Activated naive CD4-positive, alpha-beta T cell treated with anti-CD3 and anti-CD28 coated beads, Interleukin-2, amount 10 ng/mL, durations not matched to agents 7 days and 5 days (primary cell): Measurements from ENCODE around the gene GPER1.
"Not testable (repeated sequence)": the region's sequence is repeated elsewhere in the genome, so short reads cannot be mapped to it uniquely, and the experiment has no call there.

Experiments
- CTCF ChIA-PET: fragments of 350-600 bp; sonication (Branson Sonifier 250); formaldehyde crosslinking; loops from one replicate; lab custom pipeline; 2021; ENCODE audit warnings: antibody characterized with exemption; lab: Charles Lee
- DNase-seq: peaks from one replicate; pipeline ENCODE4 v3.0.0-alpha.2; 2020
- H3K27ac Mint-ChIP-seq: one replicate; pipeline ENCODE4 v1.8.0; 2021; ENCODE audit warnings: mild to moderate bottlenecking, moderate library complexity, mixed read lengths
- H3K27me3 Mint-ChIP-seq: one replicate; pipeline ENCODE4 v1.8.0; 2021; ENCODE audit warnings: mild to moderate bottlenecking, mixed read lengths
- H3K36me3 Mint-ChIP-seq: one replicate; pipeline ENCODE4 v1.8.0; 2021; ENCODE audit warnings: mixed read lengths
- H3K4me1 Mint-ChIP-seq: one replicate; pipeline ENCODE4 v1.8.0; 2021; ENCODE audit warnings: mixed read lengths
- H3K4me3 Mint-ChIP-seq: one replicate; pipeline ENCODE4 v1.8.0; 2021; ENCODE audit warnings: mild to moderate bottlenecking, moderate library complexity, mixed read lengths
- H3K9me3 Mint-ChIP-seq: one replicate; pipeline ENCODE4 v1.8.0; 2021; ENCODE audit warnings: mixed read lengths

The GPER1 gene

DNA sequence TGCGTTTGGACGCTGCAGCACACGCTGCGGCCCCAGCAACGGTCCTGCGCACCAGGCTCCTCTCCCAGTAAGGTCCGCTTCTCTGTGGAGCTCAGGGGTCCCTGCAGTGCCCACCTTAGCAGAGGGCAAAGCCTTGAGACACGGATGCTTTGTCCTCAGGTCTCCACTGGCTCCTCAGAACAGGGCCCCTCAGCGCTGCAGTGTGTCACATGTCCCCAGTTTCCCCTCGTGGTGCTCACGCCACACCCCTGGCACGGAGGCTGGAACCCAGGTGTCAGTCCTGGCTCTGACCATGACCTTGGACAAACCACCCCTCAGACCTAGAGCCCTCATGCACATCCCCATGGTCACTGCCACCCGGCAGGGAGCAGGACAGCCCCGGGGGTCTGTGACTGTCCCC lies 19.9 kb upstream of the GPER1 start:
- Mint-ChIP-seq H3K4me3 (no peak overlapping the region), H3K4me1 (peaks cover 7% of the 10 kb centered on the region), H3K27ac (no peak overlapping the region), H3K27me3 (peaks cover 10% of the 10 kb centered on the region), H3K36me3 (no peaks in the 10 kb centered on the region), H3K9me3 (peaks cover 8% of the 10 kb centered on the region)
- CTCF ChIA-PET: interaction anchor here (1.6 to 2.0 kb wide), 2 partner anchors 73 to 75 kb away, joined by 7 to 13 read pairs; no protein-coding TSS in a partner anchor
- no peak for DNase-seq

GRCh38 chr7:1068619-1069018 lies 19.3 kb upstream of the GPER1 start:
- Mint-ChIP-seq H3K27me3 (peaks cover 10% of the 10 kb centered on the region), H3K27ac (no peak overlapping the region)

GRCh38 chr7:1070544-1071011 lies 17.3 kb upstream of the GPER1 start:
- Mint-ChIP-seq H3K9me3 (peaks cover 8% of the 10 kb centered on the region), H3K27ac (no peak overlapping the region), H3K4me3 (no peak overlapping the region), H3K36me3 (no peaks in the 10 kb centered on the region), H3K4me1 (peaks cover 2% of the 10 kb centered on the region), H3K27me3 (peaks cover 3% of the 10 kb centered on the region)
- no peak for DNase-seq
- CTCF ChIA-PET: no interaction called here

More at GRCh38 chr7:1068619-1069018, 19.3 kb upstream of the GPER1 start:
- Mint-ChIP-seq H3K4me1 (peaks cover 7% of the 10 kb centered on the region), H3K9me3 (peaks cover 8% of the 10 kb centered on the region), H3K4me3 (no peak overlapping the region), H3K36me3 (no peaks in the 10 kb centered on the region)
- CTCF ChIA-PET: interaction anchor here (1.4 to 2.0 kb wide), 3 partner anchors 21 to 76 kb away, joined by 5 to 13 read pairs (median 7); no protein-coding TSS in a partner anchor
- DNase-seq: no peak

- Mint-ChIP-seq H3K4me1 (no peaks in the 10 kb centered on the region), H3K27me3 (no peaks in the 10 kb centered on the region), H3K9me3 (peaks cover 8% of the 10 kb centered on the region), H3K36me3 (no peaks in the 10 kb centered on the region), H3K4me3 (no peak overlapping the region), H3K27ac (no peak overlapping the region)
- DNase-seq: no peak
- CTCF ChIA-PET: no interaction called here
These were observed 16.1 kb upstream of the GPER1 start for GRCh38 chr7:1071731-1072254.

- DNase-seq: no peak
- Mint-ChIP-seq H3K4me3 (no peak overlapping the region), H3K27me3 (no peaks in the 10 kb centered on the region), H3K36me3 (no peaks in the 10 kb centered on the region), H3K4me1 (no peaks in the 10 kb centered on the region), H3K9me3 (peaks cover 8% of the 10 kb centered on the region), H3K27ac (no peak overlapping the region)
- CTCF ChIA-PET: interaction anchor here (1.6 to 1.8 kb wide), 2 partner anchors 81 to 110 kb away, joined by 4 to 13 read pairs; no protein-coding TSS in a partner anchor
These were observed 14.6 kb upstream of the GPER1 start for GRCh38 chr7:1073142-1073977.

GRCh38 chr7:1074018-1074417 lies 13.9 kb upstream of the GPER1 start:
- not testable (repeated sequence) for H3K4me3 Mint-ChIP-seq, H3K27me3 Mint-ChIP-seq

GRCh38 chr7:1074593-1075431 lies 13.1 kb upstream of the GPER1 start:
- no peak overlapping the region for H3K27ac Mint-ChIP-seq
- H3K4me1 Mint-ChIP-seq: no peaks in the 10 kb centered on the region
- no peaks in the 10 kb centered on the region for H3K36me3 Mint-ChIP-seq
- CTCF ChIA-PET: interaction anchor here (0.6 to 1.4 kb wide), 2 partner anchors 21 to 82 kb away, joined by 3 to 4 read pairs; no protein-coding TSS in a partner anchor
- H3K27me3 Mint-ChIP-seq: no peaks in the 10 kb centered on the region
- peaks cover 8% of the 10 kb centered on the region for H3K9me3 Mint-ChIP-seq
- no peak overlapping the region for H3K4me3 Mint-ChIP-seq
- DNase-seq: no peak

More at GRCh38 chr7:1074018-1074417, 13.9 kb upstream of the GPER1 start:
- CTCF ChIA-PET: interaction anchor here (1.4 to 1.8 kb wide), 3 partner anchors 81 to 109 kb away, joined by 4 to 13 read pairs (median 4); no protein-coding TSS in a partner anchor
- not testable (repeated sequence) for DNase-seq, H3K9me3 Mint-ChIP-seq, H3K4me1 Mint-ChIP-seq, H3K27ac Mint-ChIP-seq, H3K36me3 Mint-ChIP-seq

GRCh38 chr7:1076184-1077072 lies 11.5 kb upstream of the GPER1 start:
- Mint-ChIP-seq H3K4me3 (no peak overlapping the region), H3K4me1 (no peaks in the 10 kb centered on the region), H3K36me3 (no peaks in the 10 kb centered on the region), H3K27ac (no peak overlapping the region), H3K9me3 (no peaks in the 10 kb centered on the region), H3K27me3 (no peaks in the 10 kb centered on the region)
- CTCF ChIA-PET: interaction anchor here (0.6 to 1.1 kb wide), 2 partner anchors 83 kb away, joined by 3 read pairs; no protein-coding TSS in a partner anchor
- DNase-seq: no peak

DNA sequence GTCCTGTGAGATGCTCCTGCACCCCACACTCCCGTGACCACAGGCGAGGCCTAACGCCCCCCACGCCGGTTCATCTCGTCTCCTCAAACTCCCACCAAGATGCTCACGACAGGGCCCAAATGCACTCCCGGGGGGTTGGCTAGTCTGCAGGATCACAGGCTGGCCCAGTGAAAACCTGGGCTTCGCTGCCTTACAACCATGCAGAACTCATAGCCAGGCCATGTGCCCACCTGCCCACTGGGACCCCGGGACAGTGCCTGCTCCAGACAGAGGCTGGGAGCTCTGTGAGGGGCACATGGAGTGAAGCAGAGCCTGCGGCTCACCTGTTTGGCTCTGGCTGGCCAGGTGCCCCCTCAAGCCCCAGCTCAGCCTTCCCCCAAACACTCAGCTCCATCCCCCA lies 9.4 kb upstream of the GPER1 start:
- CTCF ChIA-PET: no interaction called here
- Mint-ChIP-seq H3K9me3 (no peaks in the 10 kb centered on the region), H3K4me3 (no peak overlapping the region), H3K4me1 (no peaks in the 10 kb centered on the region), H3K27me3 (no peaks in the 10 kb centered on the region), H3K36me3 (no peaks in the 10 kb centered on the region), H3K27ac (no peak overlapping the region)
- no peak for DNase-seq

- DNase-seq: no peak
- H3K9me3 Mint-ChIP-seq: no peaks in the 10 kb centered on the region
- H3K4me3 Mint-ChIP-seq: no peak overlapping the region
- no peaks in the 10 kb centered on the region for H3K4me1 Mint-ChIP-seq
- CTCF ChIA-PET: interaction anchor here (2.0 kb wide), 1 partner anchor 14 kb away, joined by 5 read pairs; no protein-coding TSS in a partner anchor
- H3K27ac Mint-ChIP-seq: no peak overlapping the region
- no peaks in the 10 kb centered on the region for H3K36me3 Mint-ChIP-seq
- H3K27me3 Mint-ChIP-seq: no peaks in the 10 kb centered on the region
These were observed 8.9 kb upstream of the GPER1 start for GRCh38 chr7:1078985-1079384.

GRCh38 chr7:1079546-1079945 lies 8.4 kb upstream of the GPER1 start:
- Mint-ChIP-seq H3K4me1 (no peaks in the 10 kb centered on the region), H3K4me3 (no peak overlapping the region), H3K27ac (no peak overlapping the region), H3K9me3 (no peaks in the 10 kb centered on the region), H3K27me3 (no peaks in the 10 kb centered on the region), H3K36me3 (no peaks in the 10 kb centered on the region)
- CTCF ChIA-PET: interaction anchor here (2.0 kb wide), 1 partner anchor 14 kb away, joined by 5 read pairs; no protein-coding TSS in a partner anchor
- no peak for DNase-seq

DNA sequence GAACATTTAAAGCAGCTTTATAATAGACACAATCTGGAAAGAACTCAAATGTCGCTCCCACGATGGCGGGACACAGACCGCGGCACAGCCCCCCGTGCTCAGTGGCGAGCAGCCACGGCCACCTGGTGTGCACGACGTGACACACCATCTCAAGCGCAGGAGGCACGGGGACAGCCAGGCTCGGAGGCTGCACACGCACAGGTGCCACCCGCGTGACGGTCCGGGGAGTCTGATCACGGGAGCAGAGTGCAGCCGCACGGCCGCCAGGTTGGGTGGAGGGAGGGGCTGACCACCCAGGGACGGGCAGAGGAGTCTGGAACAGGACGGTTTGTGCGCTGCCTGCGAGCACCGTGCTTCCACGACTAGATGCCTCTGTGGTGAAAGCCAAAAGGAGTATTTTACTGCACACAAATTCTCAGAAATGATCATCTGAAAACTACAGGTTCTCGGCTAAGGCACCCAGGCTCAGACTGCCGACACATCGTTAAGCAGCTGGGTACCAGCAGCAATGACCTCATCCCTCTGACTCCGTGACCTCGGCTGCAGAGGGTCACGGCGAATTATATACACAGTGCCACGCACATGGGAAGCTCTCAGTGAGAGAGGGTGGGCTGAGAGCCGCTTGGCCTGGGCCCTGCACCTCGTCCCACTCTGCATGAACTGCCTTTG lies 7.5 kb upstream of the GPER1 start:
- H3K27ac Mint-ChIP-seq: no peak overlapping the region
- no peaks in the 10 kb centered on the region for H3K4me1 Mint-ChIP-seq
- CTCF ChIA-PET: interaction anchor here (2.0 kb wide), 1 partner anchor 15 kb away, joined by 5 read pairs; no protein-coding TSS in a partner anchor

More for the DNA sequence above, 7.5 kb upstream of the GPER1 start:
- Mint-ChIP-seq H3K36me3 (no peaks in the 10 kb centered on the region), H3K4me3 (no peak overlapping the region), H3K9me3 (no peaks in the 10 kb centered on the region), H3K27me3 (no peaks in the 10 kb centered on the region)
- DNase-seq: no peak
